ENCODE data around the gene TEX29. TPM values are rescaled to one million over a fixed set of nuclear protein-coding genes. Genes with fewer than 3 reads are reported as not detected.

TEX29 gene
- total RNA-seq, 2 donors from 2014 or later = 0.52 TPM; not detected in 1

DNA sequence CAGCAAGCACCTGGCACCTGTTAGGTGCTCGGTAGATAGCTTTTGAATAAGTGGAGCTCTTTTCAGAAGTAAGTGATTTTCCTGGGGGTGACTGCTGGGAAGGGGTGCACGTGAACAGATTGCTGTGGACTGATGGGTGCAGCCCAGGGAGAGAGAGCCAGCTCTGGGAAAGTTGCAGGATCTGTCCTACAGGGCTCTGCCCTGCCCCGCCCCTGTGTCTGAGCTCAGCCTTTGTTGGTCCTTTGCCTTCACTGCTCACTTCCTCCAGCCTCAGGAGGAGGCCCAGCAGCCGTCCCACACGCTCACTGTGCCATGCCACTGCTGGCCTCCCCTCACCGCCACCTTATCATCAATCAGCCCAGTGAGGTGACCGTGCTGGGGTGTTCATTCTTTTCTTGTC lies 33.7 kb upstream of the TEX29 start:
- intact Hi-C loops (cut with DNase I) = no loop called here
- Histone ChIP-seq H3K4me3 (no peak overlapping the region), H3K36me3 (peaks cover 22% of the 10 kb centered on the region), H3K4me1 (no peaks in the 10 kb centered on the region), H3K27ac (no peak overlapping the region), H3K9ac (ENCODE audit: low read depth in 2 of 2, low read length in 2 of 2) (no peak overlapping the region), H3K27me3 (no peaks in the 10 kb centered on the region), H3K9me3 (no peaks in the 10 kb centered on the region)
- TF ChIP-seq, protein P1, sequence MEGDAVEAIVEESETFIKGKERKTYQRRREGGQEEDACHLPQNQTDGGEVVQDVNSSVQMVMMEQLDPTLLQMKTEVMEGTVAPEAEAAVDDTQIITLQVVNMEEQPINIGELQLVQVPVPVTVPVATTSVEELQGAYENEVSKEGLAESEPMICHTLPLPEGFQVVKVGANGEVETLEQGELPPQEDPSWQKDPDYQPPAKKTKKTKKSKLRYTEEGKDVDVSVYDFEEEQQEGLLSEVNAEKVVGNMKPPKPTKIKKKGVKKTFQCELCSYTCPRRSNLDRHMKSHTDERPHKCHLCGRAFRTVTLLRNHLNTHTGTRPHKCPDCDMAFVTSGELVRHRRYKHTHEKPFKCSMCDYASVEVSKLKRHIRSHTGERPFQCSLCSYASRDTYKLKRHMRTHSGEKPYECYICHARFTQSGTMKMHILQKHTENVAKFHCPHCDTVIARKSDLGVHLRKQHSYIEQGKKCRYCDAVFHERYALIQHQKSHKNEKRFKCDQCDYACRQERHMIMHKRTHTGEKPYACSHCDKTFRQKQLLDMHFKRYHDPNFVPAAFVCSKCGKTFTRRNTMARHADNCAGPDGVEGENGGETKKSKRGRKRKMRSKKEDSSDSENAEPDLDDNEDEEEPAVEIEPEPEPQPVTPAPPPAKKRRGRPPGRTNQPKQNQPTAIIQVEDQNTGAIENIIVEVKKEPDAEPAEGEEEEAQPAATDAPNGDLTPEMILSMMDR (IDR thresholded peaks at IDR 0.05) = no peak
- no peak for DNase-seq

- Histone ChIP-seq H3K36me3 (peaks cover 25% of the 10 kb centered on the region), H3K4me1 (no peaks in the 10 kb centered on the region), H3K27me3 (no peaks in the 10 kb centered on the region), H3K9me3 (no peaks in the 10 kb centered on the region), H3K27ac (no peak overlapping the region), H3K4me3 (no peak overlapping the region), H3K9ac (ENCODE audit: low read depth in 2 of 2, low read length in 2 of 2) (no peak overlapping the region)
- TF ChIP-seq, protein P1 (IDR thresholded peaks at IDR 0.05) = no peak
- intact Hi-C loops (cut with DNase I) = no loop called here
- no peak for DNase-seq
These were observed 33.2 kb upstream of the TEX29 start for GRCh38 chr13:111287201-111287600.

- Histone ChIP-seq H3K9me3 (no peaks in the 10 kb centered on the region), H3K4me3 (no peak overlapping the region), H3K27ac (no peak overlapping the region), H3K4me1 (no peaks in the 10 kb centered on the region), H3K27me3 (no peaks in the 10 kb centered on the region), H3K36me3 (peaks cover 23% of the 10 kb centered on the region), H3K9ac (ENCODE audit: low read depth in 2 of 2, low read length in 2 of 2) (no peak overlapping the region)
- intact Hi-C loops (cut with DNase I) = no loop called here
- TF ChIP-seq, protein P1 (IDR thresholded peaks at IDR 0.05) = no peak
- DNase-seq = no peak
These were observed 32.2 kb upstream of the TEX29 start for GRCh38 chr13:111288276-111288675.

DNA sequence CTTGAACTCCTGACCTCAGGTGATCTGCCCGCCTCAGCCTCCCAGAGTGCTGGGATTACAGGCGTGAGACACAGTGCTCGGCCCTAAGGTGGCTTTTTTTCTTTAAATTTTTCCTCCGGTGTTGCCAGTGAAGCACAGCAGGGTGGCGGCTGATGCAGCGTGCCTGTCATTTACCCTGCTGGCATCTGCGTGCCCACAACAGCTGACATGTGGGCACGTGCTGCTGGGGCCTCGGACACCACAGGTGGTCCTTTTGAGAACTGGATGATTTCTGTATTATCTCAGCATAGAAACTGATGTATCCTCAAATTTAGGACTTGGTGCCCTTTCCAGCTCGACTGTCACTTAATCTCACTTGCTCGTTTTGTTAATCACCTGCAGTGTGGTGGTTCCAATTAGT lies 31.2 kb upstream of the TEX29 start:
- intact Hi-C loops (cut with DNase I) = no loop called here
- Histone ChIP-seq H3K4me1 (no peaks in the 10 kb centered on the region), H3K27me3 (no peaks in the 10 kb centered on the region), H3K27ac (no peak overlapping the region), H3K4me3 (no peak overlapping the region), H3K9me3 (no peaks in the 10 kb centered on the region), H3K9ac (ENCODE audit: low read depth in 2 of 2, low read length in 2 of 2) (no peak overlapping the region), H3K36me3 (peaks cover 14% of the 10 kb centered on the region)
- TF ChIP-seq, protein P1 (IDR thresholded peaks at IDR 0.05) = no peak
- DNase-seq = no peak

DNA sequence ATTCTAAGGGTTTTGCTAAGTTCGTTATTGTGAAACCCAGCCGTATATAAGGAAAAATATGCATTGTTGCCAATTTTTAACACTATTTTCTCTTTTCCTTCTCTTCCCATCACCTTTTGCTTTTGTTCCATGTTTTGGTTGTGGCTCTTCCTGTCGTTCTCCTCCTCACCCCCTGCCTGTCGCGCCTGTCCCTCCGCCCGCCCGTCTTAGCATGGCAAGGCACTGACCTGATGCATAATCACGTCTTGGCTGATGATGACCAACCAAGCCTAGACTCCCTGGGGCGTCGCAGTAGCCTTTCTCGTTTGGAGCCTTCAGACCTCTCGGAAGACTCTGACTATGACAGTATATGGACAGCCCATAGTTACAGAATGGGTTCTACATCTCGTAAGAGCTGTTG lies 28.5 kb upstream of the TEX29 start:
- TF ChIP-seq, protein P1 (IDR thresholded peaks at IDR 0.05) = no peak
- intact Hi-C loops (cut with DNase I) = no loop called here
- no peak for DNase-seq
- H3K36me3 ChIP-seq = peaks cover 3% of the 10 kb centered on the region
- H3K4me1 ChIP-seq = no peaks in the 10 kb centered on the region
- no peak overlapping the region for H3K4me3 ChIP-seq
- no peaks in the 10 kb centered on the region for H3K9me3 ChIP-seq
- no peak overlapping the region for H3K27ac ChIP-seq
- no peaks in the 10 kb centered on the region for H3K27me3 ChIP-seq
- H3K9ac ChIP-seq (ENCODE audit: low read depth in 2 of 2, low read length in 2 of 2) = no peak overlapping the region
